NCI-H187 treated with DMSO at 0.1 percent for 48 hours (cell line): ENCODE data around the gene ATRX.
"Not testable (repeated sequence)": the region's sequence is repeated elsewhere in the genome, so short reads cannot be mapped to it uniquely, and the experiment has no call there.

Source experiments
- DNase-seq: peaks from one replicate; lab custom pipeline; 2025; lab: John Stamatoyannopoulos, UW

The ATRX gene

DNA sequence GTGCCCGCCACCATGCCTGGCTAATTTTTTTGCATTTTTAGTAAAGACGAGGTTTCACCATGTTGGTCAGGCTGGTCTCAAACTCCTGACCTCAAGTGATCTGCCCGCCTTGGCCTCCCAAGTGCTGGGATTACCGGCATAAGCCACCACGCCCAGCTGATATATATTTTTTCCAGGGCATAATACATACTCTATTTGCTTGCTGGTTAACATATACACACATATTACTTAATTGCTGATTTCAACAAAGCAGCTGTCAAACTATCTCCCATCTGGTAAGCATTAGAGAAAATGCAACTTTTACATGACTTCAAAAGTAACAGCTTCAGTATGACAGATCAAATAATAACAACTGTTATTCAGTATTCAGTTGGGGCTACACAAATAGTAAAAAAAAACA lies 164.6 kb downstream of the ATRX start:
- DNase-seq = not testable (repeated sequence)

DNA sequence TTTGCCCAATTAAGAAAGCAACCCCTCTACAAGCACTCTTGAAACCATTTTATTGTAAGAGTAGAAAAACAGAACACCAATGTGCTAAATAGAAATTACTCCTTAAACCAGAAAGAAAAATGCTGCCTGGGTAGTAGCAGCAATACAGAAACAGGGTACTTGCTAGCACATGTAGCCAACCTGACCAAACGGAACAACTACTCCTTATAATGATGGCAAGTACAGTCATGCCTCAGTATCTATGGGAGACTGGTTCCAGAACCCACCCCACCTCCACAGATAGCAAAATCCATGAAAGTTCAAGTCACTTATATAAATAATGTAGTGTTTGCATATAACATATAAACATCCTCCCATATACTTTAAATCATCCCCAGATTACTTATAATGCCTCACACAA lies 168.8 kb downstream of the ATRX start:
- no peak for DNase-seq

DNA sequence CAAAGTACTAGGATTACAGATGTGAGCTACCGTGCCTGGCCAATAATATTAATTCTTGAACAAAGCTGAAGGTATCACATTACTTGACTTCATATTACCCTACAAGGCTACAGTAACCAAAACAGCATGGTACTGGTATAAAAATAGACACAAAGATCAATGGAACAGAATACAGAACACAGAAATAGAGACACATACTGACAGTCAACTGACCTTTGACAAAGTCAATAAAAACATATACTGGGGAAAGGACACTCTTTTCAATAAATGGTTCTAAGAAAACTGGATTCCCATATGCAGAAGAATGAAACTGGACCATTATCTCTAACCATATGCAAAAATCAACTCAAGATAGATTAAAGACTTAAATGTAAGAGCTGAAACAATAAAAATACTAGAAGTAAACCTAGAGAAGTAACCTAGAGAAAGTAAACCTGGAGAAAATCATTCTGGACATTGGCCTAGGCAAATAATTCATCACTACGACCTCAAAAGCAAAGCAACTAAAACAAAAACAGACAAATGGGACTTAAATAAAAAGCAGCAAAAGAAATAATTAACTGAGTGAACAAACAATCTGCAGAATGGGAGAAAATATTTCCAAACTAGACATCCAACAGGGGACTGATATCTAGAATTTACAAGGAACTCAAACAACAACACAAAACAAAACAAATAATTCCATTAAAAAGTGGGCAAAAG lies 182.2 kb downstream of the ATRX start:
- no peak for DNase-seq

DNA sequence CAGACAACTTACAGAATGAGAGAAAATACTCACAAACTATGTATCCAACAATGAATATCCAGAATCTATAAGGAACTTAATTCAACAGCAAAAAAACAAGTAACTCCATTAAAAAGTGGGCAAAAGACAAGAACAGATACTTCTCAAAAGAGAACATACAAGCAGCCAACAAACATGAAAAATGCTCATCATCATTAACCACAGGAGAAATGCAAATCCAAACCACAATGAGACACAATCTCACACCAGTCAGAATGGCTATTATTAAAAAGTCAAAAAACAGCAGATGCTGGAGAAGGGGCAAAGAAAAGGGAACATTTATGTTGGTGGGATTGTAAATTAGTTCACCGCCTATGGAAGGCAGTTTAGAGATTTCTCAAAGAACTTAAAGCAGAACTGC lies 188.5 kb downstream of the ATRX start:
- DNase-seq = no peak

DNA sequence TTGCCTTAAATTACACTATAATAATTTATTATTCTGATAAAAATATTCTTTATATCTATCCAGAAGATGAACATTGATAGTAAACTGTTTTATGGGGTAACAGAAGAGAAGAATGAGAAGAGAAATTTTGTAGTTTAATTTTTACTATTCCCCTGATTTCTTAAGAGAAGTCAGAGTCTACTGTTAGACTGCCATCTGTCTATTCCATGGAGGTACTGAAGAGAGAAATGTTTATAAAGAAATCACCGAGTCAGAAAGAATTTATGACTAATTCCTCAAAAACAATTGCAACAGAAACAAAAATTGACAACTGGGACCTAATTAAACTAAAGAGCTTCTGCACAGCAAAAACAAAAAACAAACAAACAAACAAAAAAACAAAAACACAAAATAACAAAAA lies 188.9 kb downstream of the ATRX start:
- DNase-seq = no peak

DNA sequence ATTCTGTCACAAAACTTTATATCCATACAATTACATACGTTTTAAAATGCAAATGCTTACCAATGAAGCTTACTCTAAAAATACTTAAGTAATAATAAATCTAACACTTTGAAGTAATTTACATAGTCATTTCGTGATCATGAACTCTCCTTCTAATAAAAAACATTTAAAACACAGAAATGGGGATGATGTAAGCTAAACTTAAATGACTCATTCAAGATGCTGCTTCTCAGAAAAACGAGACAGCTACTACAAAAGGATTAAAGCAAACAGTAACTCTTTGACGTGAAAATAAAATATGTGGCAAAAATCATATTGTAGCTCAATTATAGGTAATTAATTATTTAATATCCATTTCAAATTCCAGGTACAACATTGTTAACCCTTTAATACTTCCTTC lies 190.2 kb downstream of the ATRX start:
- DNase-seq = no peak

DNA sequence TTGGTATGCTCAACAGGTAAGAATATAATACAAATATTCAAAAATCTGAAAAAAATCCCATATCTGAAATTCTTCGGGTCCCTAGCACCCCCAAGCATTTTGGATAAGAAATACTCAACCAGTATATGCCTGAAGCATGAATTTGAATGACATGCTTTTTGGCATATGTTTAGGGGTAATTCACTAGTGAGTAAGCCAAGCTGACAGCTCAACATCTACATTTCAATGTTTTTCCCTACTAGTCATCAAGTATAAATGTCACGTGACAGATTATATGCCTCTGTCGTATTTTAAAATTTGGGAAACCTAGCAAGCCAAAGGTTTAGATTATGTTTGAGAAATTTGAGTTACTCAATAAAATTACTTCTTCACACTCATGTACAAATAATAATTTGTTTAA lies 213.7 kb downstream of the ATRX start:
- no peak for DNase-seq

DNA sequence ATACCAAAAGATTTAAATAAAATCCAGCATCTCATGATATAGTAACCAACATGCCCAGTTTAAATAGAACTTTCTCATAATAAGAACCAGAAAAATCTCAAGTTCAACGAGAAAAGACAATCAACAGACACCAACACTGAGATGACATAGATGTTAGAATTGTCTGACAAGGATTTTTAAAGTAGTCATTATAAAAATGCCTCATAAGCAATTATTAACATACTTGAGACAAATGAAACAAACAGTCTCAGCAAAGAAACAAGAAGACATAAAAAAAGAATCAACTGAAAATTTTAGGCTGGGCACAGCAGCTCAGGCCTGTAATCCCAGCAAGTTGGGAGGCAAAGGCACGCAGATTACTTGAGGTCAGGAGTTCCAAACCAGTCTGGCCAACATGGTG lies 220.7 kb downstream of the ATRX start:
- DNase-seq = no peak

DNA sequence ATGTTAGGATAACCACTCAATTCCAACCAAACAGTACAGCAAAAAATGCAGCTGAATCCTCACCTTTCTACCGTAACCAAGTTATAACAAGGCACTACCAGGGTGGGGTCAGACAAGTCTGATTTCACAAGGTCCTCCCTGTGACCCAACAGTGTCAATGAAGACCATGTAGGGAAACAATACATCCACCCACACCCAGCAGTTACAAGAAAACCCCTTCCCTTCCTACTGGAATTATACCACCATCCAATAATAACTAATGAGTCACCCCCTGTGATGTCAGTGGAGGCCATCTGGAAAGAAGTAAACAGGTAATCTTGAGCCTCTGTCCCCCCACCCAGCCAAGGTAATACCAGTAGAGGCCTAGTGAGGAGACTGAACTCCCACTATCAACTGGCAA lies 221.2 kb downstream of the ATRX start:
- DNase-seq = no peak

DNA sequence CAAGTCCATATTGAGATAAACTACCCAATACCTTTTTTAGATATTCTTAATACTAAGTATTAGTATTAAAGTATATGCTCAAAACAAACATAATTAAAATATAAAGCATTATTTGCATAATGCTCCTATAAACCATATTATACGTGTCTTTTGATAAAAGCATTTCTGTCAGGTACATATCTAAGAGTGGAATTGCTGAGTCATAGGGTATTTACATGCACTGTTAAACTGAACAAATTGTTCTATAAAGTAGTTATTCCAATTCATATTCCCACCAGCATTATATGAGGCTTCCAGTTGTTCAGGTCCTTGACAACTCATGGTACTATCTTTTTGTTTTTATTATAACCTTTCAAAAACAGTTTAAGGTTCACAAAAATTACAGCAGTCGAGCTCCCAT lies 224.6 kb downstream of the ATRX start:
- DNase-seq = no peak

DNA sequence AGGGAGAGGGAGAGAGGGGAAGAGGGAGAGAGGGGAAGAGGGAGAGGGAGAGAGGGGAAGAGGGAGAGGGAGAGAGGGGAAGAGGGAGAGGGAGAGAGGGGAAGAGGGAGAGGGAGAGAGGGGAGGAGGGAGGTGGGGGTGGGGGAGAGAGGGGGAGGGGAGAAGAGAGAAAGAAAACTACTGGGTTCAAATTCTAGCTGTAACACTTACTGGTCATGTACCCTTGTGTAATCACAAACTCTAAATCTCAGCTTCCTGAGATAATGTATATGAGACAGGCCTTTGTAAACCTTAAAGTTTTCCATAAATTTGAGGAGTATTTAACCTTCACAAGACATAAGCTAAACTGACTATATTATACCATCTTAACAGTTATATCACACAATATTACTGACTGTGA lies 229.7 kb downstream of the ATRX start:
- no peak for DNase-seq

DNA sequence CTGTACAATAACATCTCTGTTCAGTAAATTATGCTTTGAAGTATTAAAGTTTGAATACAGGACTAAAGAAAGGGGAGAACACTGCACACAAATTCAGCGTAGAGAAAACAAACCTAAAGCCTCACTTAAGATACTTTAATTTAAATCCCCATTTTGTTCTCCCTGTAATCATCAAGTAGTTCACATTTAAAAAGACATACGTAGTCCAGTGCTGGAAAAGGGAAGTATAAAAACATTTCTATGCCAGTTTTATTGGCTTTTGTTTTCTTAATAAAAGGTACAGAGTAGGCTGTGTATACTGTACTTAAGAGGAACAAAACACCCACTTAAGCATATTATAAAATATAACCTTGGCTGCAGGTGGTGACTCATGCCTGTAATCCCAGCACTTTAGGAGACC lies 237.3 kb downstream of the ATRX start:
- no peak for DNase-seq

DNA sequence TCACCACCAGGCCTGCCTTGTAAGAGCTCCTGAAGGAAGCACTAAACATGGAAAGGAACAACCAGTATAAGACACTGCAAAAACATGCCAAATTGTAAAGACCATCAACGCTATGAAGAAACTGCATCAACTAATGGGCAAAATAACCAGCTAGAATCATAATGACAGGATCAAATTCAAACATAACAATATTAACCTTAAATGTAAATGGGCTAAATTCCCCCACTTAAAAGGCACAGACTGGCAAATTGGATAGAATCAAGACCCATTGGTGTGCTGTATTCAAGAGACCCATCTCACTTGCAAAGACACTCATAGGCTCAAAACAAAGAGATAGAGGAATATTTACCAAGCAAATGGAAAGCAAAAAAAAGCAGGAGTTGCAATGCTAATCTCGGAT lies 246.2 kb downstream of the ATRX start:
- not testable (repeated sequence) for DNase-seq

DNA sequence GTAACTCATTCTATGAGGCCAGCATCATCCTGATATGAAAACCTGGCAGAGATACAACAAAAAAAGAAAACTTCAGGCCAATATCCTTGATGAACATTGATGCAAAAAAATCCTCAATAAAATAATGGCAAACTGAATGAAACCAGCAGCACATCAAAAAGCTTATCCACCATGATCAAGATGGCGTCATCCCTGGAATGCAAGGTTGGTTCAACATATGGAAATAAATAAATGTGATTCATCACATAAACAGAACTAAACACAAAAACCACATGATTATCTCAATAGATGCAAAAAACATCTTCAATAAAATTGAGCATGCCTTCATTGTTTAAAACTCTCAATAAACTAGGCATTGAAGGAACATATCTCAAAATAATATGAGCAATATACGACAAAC lies 254.8 kb downstream of the ATRX start:
- not testable (repeated sequence) for DNase-seq

DNA sequence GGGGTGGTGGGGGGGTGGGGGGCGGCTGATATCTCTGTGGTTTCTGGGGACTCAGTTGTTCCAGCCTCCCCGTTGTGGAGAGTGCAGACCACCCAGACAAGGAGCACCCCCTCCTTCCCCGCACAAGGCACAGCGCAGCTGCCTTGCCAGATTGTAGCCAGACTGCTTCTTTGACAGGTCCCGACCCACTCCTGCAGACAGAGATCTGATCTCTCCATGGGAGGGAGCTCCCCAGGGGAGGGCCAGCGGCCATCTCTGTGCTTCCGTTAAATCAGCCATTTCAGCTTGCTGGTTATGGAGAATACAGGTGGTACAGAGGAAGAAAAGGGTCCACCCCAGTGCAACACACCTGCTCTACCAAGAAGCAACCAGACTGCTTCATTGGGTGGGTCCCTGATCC lies 258.0 kb downstream of the ATRX start:
- DNase-seq = no peak

DNA sequence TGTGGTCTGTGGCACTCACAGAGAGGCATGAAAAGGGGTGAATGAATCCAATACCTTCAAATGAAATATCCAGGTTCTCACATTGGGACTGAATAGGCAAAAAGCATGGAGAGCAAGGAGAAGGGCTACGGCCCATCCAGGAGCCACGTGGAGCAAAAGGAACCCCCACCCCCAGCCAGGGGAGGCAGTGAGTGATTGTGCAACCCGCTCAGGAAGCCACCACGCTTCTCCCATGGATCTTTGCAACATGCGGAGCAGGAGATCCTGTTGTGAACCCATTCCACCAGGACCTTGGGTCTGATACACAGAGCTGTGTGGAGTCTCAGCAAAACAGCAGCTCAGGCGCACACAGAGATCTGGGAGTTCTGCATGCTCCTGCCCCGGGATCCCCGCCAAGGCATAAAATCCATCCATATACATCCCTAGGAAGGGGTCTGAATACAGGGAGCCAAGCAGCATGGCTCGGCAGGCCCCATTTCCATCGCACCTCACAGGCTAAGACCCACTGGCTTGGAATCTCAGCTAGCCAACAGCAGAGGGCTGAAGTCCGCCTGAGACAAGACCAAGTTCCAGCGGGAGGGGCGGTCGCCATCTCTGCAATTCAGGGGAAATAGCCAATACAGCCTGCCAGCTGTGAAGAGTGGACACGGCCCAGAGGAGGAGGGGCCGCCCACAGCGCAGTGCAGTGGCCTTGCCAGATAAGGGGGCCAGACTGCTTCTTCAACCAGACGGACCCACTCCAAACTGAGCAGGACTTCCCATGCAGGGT lies 258.6 kb downstream of the ATRX start:
- DNase-seq = no peak

DNA sequence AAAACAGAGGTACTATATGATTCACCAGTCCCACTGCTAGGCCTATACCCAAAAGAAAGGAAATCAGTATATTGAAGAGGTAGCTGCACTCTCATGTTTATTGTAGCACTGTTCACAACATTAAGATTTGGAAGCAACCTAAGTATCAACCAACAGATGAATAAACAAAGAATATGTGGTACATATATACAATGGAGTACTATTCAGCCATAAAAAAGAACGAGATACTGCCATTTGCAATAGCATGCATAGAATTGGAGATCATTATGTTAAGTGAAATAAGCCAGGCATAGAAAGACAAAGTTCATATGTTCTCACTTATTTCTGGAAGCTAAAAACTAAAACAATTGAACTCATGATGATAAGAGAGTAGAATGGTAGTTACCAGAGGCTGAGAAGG lies 266.3 kb downstream of the ATRX start:
- no peak for DNase-seq

DNA sequence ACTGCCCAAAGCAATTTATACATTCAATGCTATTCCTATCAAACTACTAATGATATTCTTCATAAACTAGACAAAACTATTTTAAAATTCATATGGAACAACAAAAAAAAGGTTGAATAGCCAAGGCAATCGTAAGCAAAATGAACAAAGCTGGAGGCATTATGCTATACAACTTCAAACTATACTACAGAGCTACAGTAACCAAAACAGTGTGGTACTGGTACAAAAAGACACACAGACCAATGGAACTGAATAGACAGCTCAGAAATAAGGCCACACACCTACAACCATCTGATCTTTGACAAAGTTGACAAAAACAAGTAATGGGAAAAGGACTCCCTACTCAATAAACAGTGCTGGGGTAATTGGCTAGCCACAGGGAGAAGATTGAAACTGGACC lies 271.8 kb downstream of the ATRX start:
- DNase-seq = no peak

DNA sequence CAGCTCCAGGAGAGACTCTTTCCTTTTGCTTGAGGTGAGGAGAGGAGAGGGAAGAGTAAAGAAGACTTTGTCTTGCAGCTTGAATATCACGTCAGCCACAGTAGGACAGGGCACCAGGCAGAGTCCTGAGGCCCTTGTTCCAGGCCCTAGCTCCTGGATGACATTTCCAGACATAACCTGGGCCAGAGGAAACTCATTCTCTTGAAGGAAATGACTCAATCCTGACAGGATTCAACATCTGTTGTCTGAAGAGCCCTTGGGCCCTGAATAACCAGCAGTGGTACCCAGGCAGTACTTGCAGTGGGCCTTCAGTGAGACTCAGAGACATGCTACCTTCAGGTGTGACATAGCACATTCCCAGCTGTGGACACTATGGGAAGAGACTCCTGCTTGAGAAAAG lies 276.0 kb downstream of the ATRX start:
- DNase-seq = no peak

DNA sequence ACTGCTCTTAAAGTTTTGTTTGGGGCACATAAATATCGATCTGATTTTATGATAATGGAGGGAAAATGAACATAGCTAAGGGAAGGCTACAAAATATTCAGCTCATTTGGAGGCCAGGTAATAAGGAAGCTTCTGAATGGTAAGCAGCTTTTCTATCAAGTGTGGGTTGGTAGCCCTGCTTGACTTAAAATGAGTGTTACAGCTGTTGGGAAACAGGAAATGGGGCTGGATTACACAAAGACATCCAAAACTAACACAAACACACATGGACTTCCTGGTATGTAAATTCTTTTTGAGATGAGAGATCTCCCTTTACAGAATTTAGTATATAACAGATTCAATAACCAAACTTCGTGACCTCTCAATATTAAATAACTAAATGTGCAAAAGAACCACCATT lies 280.8 kb downstream of the ATRX start:
- DNase-seq = no peak

DNA sequence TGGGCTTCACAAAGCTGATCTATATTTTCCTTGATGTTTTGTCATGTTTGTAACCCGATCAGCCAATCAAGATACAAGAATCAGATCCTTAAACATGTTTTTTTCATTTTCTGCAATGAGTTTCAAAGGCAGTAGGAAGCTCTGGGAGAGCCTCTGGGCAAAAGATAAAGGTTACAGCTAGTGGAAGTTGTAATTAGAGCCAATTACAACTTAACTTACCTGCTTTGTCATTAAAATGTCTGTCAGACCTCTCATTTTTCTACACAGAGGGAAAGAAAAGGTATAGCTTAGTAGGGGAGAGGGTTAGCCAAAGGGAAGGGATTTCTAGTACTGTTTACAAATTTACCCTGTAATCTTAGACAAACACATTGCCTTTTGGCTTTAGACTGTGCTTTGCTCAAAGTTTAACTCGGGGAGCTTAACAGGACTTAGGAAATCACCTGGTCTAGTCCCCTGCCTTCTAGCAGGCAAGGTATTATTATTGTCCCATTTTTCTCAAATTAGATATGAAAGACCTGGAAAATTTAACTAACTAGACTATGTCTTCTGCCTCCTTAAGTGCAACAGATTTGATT lies 283.0 kb downstream of the ATRX start:
- DNase-seq = no peak

DNA sequence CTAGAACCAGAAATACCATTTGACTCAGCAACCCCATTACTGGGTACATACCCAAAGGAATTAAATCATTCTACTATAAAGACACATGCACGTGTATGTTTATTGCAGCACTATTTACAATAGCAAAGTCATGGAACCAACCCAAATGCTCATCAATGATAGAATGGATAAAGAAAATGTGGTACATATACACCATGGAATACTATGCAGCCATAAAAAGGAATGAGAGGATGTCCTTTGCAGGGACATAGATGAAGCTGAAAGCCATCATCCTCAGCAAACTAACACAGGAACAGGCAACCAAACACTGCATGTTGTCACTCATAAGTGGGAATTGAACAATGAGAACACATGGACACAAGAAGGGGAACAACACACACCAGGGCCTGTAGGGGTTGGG lies 285.9 kb downstream of the ATRX start:
- not testable (repeated sequence) for DNase-seq
